ENCODE measurements around the gene LYPD3. TPM values are rescaled to one million over a fixed set of nuclear protein-coding genes. Genes with fewer than 3 reads are reported as not detected.
A peak's percentile ranks its signal among the peaks of the same experiment; 100 is the strongest.

LYPD3 gene
- total RNA-seq, 2 donors from 2014 or later: 3.1 to 4.1 TPM

DNA sequence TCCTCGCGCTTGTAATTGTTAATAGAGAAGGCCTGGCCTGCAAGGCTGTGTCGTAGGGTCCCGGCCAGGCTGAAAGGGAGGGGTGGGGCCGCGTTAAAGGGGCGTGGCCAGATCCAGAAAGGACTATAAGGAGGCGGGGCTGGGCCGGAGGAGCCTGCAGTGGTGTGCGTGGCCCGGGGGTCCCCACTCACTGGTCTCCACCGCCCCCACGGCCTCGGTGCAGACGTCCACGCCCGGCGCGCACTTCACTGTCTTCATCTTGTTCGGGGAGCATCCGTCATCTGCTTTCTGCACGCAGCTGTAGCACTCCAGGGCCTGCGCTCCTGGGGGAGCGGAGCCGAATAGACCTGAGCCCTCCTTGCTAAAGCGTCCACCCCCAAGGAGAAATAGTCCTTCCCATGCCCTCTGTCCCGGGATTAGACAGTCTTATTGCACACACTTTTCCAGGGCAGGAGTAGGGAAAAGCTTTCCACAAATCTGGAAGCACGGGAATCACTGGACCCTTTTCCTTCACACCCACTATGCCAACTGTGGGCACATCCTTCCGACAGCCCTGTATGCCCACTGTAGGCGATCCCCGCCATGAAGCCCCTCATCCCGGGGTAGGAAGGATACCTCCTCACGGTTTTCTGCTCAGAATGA, 1.2 kb downstream of the LYPD3 start:
- ATAC-seq (replicated peaks in 1 of 2): peak; percentile 41 to 56
- Mint-ChIP-seq H3K36me3 (ENCODE audit: insufficient read depth in 2 of 2) (no peaks in the 10 kb centered on the region), H3K9me3 (no peaks in the 10 kb centered on the region), H3K4me3 (peak overlapping the region; percentile 94 to 96), H3K4me1 (ENCODE audit: low read depth) (peaks cover 66% of the 10 kb centered on the region), H3K27ac (peak overlapping the region; percentile 72), H3K27me3 (ENCODE audit: low read depth) (no peaks in the 10 kb centered on the region)
- peak in 1 of 2 donors; percentile 82 for DNase-seq

DNA sequence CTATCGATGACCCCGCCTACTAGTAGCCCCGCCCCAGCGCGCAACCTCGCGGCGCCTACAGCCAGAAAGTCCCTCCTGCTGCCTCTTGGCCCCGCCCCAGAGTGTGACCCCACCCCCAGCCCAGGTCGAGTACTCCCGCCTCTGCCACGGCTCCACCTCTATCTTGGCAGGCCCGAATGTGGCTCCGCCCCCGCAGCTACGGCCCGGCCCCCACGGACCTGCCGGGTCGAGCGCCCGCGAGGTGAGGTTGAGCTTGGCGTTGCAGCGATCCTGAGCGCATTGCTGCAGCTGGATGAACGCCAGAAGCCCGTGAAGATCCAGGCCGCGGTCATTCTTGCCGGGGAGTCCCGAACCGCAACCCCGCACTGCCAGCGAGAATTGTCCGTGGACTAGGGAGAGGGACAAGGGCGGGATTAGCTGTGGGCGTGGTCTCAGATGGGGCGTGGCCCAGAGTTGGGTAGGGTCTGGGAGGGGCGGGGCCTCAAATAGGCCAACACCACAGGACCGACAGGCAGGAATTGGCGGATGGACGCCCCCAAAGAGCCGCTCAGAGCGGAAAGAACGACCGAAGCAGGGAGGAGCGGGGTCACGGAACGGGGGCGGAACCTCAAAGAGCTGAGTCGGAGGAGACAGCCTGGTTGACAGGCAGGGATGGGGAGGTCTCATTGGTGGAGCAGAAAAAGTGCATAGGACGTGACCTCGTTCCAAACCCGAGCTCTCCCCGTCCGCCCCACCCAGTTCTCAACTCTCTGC, 1.9 kb downstream of the LYPD3 start:
- Mint-ChIP-seq H3K4me3 (peak overlapping the region; percentile 94 to 96), H3K27me3 (ENCODE audit: low read depth) (no peaks in the 10 kb centered on the region), H3K27ac (peak overlapping the region; percentile 72), H3K9me3 (no peaks in the 10 kb centered on the region), H3K4me1 (ENCODE audit: low read depth) (peaks cover 59% of the 10 kb centered on the region), H3K36me3 (ENCODE audit: insufficient read depth in 2 of 2) (no peaks in the 10 kb centered on the region)
- ATAC-seq (replicated peaks in 1 of 2) (peak; percentile 87 to 88), DNase-seq (peak; percentile 99)

DNA sequence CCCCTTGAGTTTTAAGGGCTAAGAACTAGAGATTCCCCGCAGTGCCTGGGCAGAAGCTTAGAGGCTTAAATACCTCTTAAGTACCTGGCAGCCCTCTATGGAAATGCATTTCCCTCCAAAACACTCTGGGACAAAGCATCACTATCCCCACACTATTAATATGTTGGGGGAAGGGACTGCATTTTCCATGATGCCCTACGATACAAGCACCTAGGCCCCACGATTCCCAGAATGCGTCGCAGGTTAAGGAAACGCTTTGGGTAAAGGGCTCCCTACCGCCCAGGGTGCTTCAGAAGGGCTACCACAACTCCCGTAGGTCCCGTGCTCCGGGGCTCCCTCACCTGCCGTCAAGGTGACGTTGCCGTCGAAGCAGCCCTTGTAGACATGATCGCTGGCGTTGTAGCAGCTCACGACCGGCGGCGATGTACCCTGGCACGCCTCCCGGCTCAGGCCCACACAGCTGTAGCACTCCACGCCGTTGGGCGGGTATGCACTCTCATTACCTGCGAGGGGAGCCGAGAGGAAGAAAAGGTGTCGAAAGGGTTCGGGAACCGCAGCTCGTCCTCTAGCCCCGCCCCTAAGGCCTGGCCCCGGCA, 2.5 kb downstream of the LYPD3 start:
- Mint-ChIP-seq H3K27me3 (ENCODE audit: low read depth) (no peaks in the 10 kb centered on the region), H3K27ac (no peak overlapping the region), H3K4me1 (ENCODE audit: low read depth) (peaks cover 53% of the 10 kb centered on the region), H3K36me3 (ENCODE audit: insufficient read depth in 2 of 2) (no peaks in the 10 kb centered on the region), H3K9me3 (no peaks in the 10 kb centered on the region), H3K4me3 (peak overlapping the region; percentile 94 to 96)
- ATAC-seq (replicated peaks in 1 of 2) (no peak), DNase-seq (no peak)

DNA sequence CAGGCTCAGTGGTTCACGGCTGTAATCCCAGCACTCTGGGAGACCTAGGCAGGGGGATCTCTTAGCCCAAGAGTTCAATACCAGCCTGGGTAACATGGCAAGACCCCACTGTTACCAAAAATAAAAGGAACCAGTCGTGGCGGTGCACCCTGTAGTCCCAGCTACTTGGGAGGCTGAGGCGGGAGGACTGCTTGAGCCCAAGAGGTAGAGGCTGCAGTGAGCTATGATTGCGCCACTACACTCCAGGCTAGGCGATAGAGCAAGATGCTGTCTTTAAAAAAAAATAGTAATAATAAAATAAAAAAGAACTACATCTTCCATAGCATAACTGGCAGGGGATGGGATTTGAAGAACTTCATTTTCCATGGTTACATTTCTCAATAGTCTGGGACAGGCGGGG, 3.0 kb downstream of the LYPD3 start:
- H3K4me1 Mint-ChIP-seq (ENCODE audit: low read depth): peaks cover 53% of the 10 kb centered on the region
- ATAC-seq (replicated peaks in 1 of 2) (no peak), DNase-seq (no peak)
- no peaks in the 10 kb centered on the region for H3K27me3 Mint-ChIP-seq (ENCODE audit: low read depth)
- no peak overlapping the region for H3K27ac Mint-ChIP-seq
- peak overlapping the region; percentile 94 to 96 for H3K4me3 Mint-ChIP-seq
- no peaks in the 10 kb centered on the region for H3K36me3 Mint-ChIP-seq (ENCODE audit: insufficient read depth in 2 of 2)
- H3K9me3 Mint-ChIP-seq: no peaks in the 10 kb centered on the region

DNA sequence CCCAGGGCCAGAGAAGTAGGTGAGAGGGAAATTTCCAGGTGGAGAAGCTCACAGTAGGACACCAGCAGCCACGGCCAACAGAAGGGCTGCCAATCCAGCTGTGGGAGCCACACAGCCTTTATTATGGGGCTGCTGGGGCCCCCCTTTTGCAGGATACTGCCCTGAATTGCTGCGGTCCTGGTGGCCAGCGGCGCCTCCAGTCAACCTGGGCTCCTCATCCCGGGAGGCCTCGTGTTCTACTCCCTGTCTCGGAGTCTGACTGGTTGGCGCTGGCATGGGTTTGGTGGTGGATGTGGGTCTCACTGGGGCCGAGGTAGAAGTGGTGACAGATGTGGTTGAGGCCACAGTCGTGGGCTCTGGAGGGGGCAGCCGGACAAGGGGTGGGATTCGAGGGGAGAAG, 4.1 kb downstream of the LYPD3 start:
- Mint-ChIP-seq H3K4me3 (peak overlapping the region; percentile 30 to 49), H3K27ac (no peak overlapping the region), H3K36me3 (ENCODE audit: insufficient read depth in 2 of 2) (no peaks in the 10 kb centered on the region), H3K4me1 (ENCODE audit: low read depth) (peaks cover 48% of the 10 kb centered on the region), H3K27me3 (ENCODE audit: low read depth) (no peaks in the 10 kb centered on the region), H3K9me3 (no peaks in the 10 kb centered on the region)
- ATAC-seq (replicated peaks in 1 of 2) (no peak), DNase-seq (no peak)

DNA sequence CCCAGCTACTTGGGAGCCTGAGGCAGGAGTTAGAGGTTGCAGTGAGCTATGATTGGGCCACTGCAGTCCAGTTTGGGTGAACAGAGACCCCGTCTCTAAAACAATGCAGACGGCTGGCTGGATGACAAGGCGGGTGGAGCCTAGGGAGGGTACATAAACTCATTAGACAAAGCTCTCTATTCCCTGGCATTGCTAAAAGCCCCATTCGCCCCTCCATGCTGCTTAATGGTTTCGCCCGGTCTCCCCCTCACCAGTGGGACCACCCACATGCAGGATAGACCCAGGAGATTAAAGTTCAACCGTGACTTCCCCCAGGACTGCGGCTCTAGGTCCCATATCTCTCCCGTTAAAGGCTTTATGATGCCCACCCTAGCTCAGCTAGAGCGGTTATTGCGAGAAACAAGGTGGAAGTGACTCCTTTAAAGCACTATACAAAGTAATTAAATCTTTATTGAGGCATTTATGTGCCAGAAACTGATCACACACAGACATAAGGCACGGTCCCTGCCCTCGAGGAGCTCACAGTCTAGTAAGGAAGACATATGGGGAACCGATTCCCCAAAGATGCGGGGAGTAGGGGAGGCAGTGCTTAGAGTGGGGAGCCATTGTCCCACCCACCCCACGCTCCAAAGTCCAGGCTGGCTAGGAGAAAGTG, 4.9 kb downstream of the LYPD3 start:
- Mint-ChIP-seq H3K36me3 (ENCODE audit: insufficient read depth in 2 of 2) (no peaks in the 10 kb centered on the region), H3K9me3 (no peaks in the 10 kb centered on the region), H3K4me1 (ENCODE audit: low read depth) (peaks cover 41% of the 10 kb centered on the region), H3K27me3 (ENCODE audit: low read depth) (no peaks in the 10 kb centered on the region), H3K27ac (no peak overlapping the region), H3K4me3 (no peak overlapping the region)
- no peak for ATAC-seq (replicated peaks in 1 of 2)
- no peak for DNase-seq

DNA sequence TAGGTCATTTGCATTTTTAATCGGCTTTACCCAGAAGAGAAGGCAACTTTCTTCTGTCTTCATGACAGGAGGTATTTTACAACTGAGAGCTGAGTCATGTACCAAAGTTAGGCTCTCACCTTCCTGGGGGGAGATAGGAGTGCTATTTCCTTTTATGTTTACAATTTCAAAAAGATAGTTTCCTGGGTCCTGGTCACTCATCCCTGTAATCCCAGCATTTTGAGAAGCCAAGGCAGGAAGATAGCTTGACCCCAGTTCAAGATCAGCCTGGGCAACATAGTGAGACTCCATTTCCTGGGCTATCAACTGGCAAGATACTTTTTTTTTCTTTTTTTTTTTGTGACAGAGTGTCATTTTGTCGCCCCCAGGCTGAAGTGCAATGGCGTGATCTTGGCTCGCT, 7.6 kb downstream of the LYPD3 start:
- no peaks in the 10 kb centered on the region for H3K9me3 Mint-ChIP-seq
- no peaks in the 10 kb centered on the region for H3K27me3 Mint-ChIP-seq (ENCODE audit: low read depth)
- H3K4me3 Mint-ChIP-seq: no peak overlapping the region
- ATAC-seq (replicated peaks in 1 of 2): no peak
- peaks cover 25% of the 10 kb centered on the region for H3K4me1 Mint-ChIP-seq (ENCODE audit: low read depth)
- DNase-seq: no peak
- H3K27ac Mint-ChIP-seq: no peak overlapping the region
- H3K36me3 Mint-ChIP-seq (ENCODE audit: insufficient read depth in 2 of 2): no peaks in the 10 kb centered on the region

DNA sequence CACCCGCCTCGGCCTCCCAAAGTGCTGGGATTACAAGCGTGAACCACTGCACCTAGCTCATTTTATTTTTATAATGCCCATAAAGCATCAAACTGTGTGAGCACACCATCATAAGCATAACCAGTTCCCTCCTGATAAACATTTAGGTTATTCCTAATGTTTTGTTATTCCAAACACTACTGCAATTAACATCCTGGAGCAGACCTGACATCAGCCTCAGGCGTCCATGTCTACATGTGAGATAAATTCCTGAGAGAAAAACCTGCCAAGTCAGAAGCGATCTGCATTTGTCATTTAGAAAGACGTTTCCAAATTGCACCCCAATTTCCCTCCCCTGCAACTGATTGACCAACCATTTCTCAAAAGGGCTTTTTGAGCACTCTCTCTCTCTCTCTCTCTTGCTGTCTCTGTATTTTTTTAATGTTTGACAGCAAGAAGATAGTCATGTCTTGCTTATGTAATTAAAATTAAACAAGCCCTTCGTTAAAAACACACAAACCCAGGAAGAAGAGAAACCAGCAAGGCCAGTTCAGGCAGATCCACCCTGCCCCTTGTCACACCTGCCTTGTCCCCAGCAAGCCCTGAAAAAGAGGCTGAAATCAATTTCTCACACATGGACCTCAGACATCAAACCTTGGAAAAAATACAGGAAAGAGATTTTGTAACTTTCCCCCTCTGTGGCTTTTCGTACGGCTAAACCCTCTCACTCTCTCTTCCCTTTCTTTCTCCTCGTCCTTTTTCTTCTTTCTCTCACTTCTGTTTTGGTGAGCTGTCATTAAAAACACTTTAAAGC, 9.9 kb downstream of the LYPD3 start:
- peaks cover 22% of the 10 kb centered on the region for H3K4me1 Mint-ChIP-seq (ENCODE audit: low read depth)
- H3K9me3 Mint-ChIP-seq: peaks cover 7% of the 10 kb centered on the region in 2 donors
- H3K4me3 Mint-ChIP-seq: no peak overlapping the region
- ATAC-seq (replicated peaks in 1 of 2) (no peak), DNase-seq (no peak)
- no peaks in the 10 kb centered on the region for H3K27me3 Mint-ChIP-seq (ENCODE audit: low read depth)
- H3K27ac Mint-ChIP-seq: peak overlapping the region; percentile 14
- peaks cover 0 to 5% of the 10 kb centered on the region in 2 donors for H3K36me3 Mint-ChIP-seq (ENCODE audit: insufficient read depth in 2 of 2)

DNA sequence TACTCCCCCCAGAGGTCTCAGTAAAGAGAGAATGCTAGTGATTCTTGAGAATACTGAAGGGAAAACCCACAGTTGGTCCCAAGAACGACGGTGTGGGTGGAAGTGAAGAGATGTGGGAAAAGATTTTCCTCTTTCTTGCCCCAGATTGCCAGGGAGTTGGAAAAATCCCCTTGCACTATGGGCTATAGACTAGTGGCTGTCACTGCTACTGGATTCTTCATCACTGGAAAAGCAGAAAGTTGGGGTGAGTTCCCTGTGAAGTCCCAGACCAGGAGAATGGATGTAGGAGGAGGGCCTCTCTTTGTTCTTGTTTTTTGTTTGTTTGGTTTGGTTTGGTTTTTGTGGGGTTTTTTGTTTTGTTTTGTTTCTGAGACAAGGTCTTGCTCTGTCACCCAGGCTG, 11.4 kb downstream of the LYPD3 start:
- Mint-ChIP-seq H3K4me3 (no peak overlapping the region), H3K4me1 (ENCODE audit: low read depth) (peaks cover 28% of the 10 kb centered on the region), H3K27me3 (ENCODE audit: low read depth) (no peaks in the 10 kb centered on the region), H3K9me3 (peaks cover 7% of the 10 kb centered on the region in 2 donors), H3K36me3 (ENCODE audit: insufficient read depth in 2 of 2) (peaks cover 0 to 5% of the 10 kb centered on the region in 2 donors), H3K27ac (no peak overlapping the region)
- ATAC-seq (replicated peaks in 1 of 2): no peak
- no peak for DNase-seq

DNA sequence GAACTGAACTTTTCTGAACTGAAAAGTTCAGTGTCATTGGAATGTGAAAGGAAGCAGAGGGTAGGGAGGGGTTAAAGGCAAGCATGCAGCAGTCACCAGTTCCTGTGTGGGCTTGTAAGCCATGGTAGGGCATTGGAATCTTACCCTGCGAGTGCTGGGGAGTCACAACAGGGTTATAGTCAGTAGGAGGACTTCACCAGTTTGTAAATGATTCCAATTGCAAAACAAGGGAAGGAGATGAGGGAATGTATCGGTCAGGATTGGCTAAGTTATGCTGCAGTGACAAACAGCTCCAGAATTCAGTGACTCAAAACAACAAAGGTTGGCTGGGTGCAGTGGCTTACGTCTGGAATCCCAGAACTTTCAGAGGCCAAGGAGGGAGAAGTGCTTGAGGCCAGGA, 12.8 kb downstream of the LYPD3 start:
- no peak for DNase-seq
- H3K27me3 Mint-ChIP-seq (ENCODE audit: low read depth): no peaks in the 10 kb centered on the region
- no peak overlapping the region for H3K27ac Mint-ChIP-seq
- no peak overlapping the region for H3K4me3 Mint-ChIP-seq
- H3K36me3 Mint-ChIP-seq (ENCODE audit: insufficient read depth in 2 of 2): peaks cover 0 to 5% of the 10 kb centered on the region in 2 donors
- H3K4me1 Mint-ChIP-seq (ENCODE audit: low read depth): peaks cover 25% of the 10 kb centered on the region
- no peak for ATAC-seq (replicated peaks in 1 of 2)
- H3K9me3 Mint-ChIP-seq: peaks cover 7% of the 10 kb centered on the region in 2 donors

DNA sequence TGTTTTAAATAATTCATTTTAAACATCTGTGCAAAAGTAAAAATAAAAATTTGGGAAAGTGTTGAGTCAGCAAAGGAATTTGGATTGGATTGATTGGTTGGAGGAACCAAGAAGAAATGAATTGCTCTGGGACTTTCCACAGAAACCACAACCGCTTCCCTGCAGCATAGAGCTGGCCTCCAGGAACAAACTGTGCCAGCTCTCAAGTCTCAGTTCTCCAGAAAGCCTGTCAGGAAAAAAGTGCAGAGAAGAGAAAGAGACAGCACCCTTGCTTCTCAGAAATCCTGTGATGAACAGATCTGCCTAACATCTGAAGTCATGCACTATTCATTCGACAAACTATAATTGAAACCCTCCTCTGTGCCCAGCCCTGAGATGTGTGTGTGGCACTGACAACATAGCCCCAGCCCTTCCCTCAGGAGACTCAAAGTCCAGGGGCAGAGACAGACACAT, 14.8 kb downstream of the LYPD3 start:
- Mint-ChIP-seq H3K27ac (no peak overlapping the region), H3K9me3 (peaks cover 7% of the 10 kb centered on the region in 2 donors), H3K36me3 (ENCODE audit: insufficient read depth in 2 of 2) (peaks cover 0 to 5% of the 10 kb centered on the region in 2 donors), H3K4me1 (ENCODE audit: low read depth) (peaks cover 34% of the 10 kb centered on the region), H3K27me3 (ENCODE audit: low read depth) (no peaks in the 10 kb centered on the region), H3K4me3 (no peak overlapping the region)
- no peak for DNase-seq
- peak in 1 of 2 donors; percentile 44 for ATAC-seq (replicated peaks in 1 of 2)

DNA sequence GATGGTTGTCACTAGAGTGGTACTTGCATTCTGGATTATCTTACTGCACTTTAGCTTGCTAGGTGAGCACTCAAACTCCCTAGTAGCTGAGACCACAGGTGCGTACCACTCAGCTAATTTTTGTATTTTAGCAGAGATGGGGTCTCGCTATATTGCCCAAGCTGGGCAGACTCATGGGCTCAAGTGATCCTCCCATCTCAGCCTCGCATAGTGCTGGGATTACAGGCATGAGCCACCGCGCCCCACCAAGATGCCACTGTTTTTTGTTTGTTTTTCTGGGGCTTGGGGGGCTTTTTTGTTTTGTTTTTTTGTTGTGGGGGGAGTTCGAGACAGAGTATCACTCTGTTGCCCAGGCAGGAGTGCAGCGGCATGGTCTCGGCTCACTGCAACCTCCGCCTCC, 17.8 kb downstream of the LYPD3 start:
- DNase-seq: no peak
- Mint-ChIP-seq H3K9me3 (peaks cover 6% of the 10 kb centered on the region in 2 donors), H3K4me1 (ENCODE audit: low read depth) (peaks cover 42% of the 10 kb centered on the region), H3K27ac (no peak overlapping the region), H3K36me3 (ENCODE audit: insufficient read depth in 2 of 2) (peaks cover 0 to 4% of the 10 kb centered on the region in 2 donors), H3K27me3 (ENCODE audit: low read depth) (no peaks in the 10 kb centered on the region), H3K4me3 (no peak overlapping the region)
- no peak for ATAC-seq (replicated peaks in 1 of 2)
